H1 (cell line): ENCODE data around the gene TMCC3. TPM values are rescaled to one million over a fixed set of nuclear protein-coding genes. Genes with fewer than 3 reads are reported as not detected.

Experiments
- CTCF ChIA-PET: fragments of 300-600 bp; sonication (Branson Sonifier 250); formaldehyde crosslinking; loops from one replicate; lab custom pipeline; 2021; ENCODE audit not compliant: partially characterized antibody; lab: Charles Lee
- POLR2A ChIA-PET: fragments of 300-600 bp; sonication (Branson Sonifier 250); formaldehyde crosslinking; loops from one replicate; lab custom pipeline; 2021; ENCODE audit warnings: inconsistent platforms; ENCODE audit not compliant: partially characterized antibody; lab: Charles Lee
- DNase-seq, 2 experiments: peaks; one replicate each; pipeline versions ENCODE4 v3.0.0 to v3.0.0-alpha.2; 2010 to 2022; ENCODE audit warnings: low spot score in 2 of 2, low read depth in 1 of 2, mixed read lengths in 1 of 2
- FAIRE-seq: peaks from 2 replicates; lab custom pipeline; 2011; peaks lifted over from hg19 to GRCh38; lab: Jason Lieb, UNC
- H2AFZ ChIP-seq: 2 replicates; pipeline ENCODE4 v1.8.1; 2012; ENCODE audit warnings: low read length, inconsistent platforms
- H2AK5ac ChIP-seq: 2 replicates; pipeline ENCODE4 v1.6.1; 2013; ENCODE audit warnings: low read depth, low read length
- H2BK120ac ChIP-seq: replicated peaks from 2 replicates; pipeline ENCODE3; 2013; ENCODE audit warnings: low read depth, low read length, inconsistent platforms
- H2BK12ac ChIP-seq: 2 replicates; pipeline ENCODE4 v1.6.1; 2013; ENCODE audit warnings: low read depth, low read length
- H2BK15ac ChIP-seq: 2 replicates; pipeline ENCODE4 v1.6.1; 2013; ENCODE audit warnings: low read length
- H2BK20ac ChIP-seq: 2 replicates; pipeline ENCODE4 v1.6.1; 2013; ENCODE audit warnings: low read length
- H2BK5ac ChIP-seq: 2 replicates; pipeline ENCODE4 v1.6.1; 2013; ENCODE audit warnings: low read depth, low read length
- H3K14ac ChIP-seq: 2 replicates; pipeline ENCODE4 v1.6.1; 2013; ENCODE audit warnings: inconsistent platforms; ENCODE audit not compliant: insufficient read length
- H3K18ac ChIP-seq: 2 replicates; pipeline ENCODE4 v1.6.1; 2013; ENCODE audit warnings: low read length; ENCODE audit errors: extremely low read depth
- H3K23ac ChIP-seq: 2 replicates; pipeline ENCODE4 v1.6.1; 2013; ENCODE audit warnings: inconsistent platforms; ENCODE audit not compliant: insufficient read length
- H3K23me2 ChIP-seq: 2 replicates; pipeline ENCODE4 v1.6.1; 2013; ENCODE audit warnings: low read depth, low read length
- H3K27ac ChIP-seq: 2 replicates; pipeline ENCODE4 v1.6.1; 2011; ENCODE audit warnings: low read depth, low read length, inconsistent platforms
- H3K27me3 ChIP-seq, 4 experiments: replicated peaks in 1 of 4; 1 replicate in 1 of 4; 2 replicates in 3 of 4; pipeline versions ENCODE4 v1.6.1 to v1.8.1; 2011 to 2013; ENCODE audit warnings: low read length in 3 of 4, mild to moderate bottlenecking in 3 of 4, inconsistent platforms in 2 of 4, mixed read lengths in 2 of 4, moderate library complexity in 1 of 4; ENCODE audit not compliant: control insufficient read depth in 3 of 4, insufficient read depth in 3 of 4; ENCODE audit errors: extremely low read depth in 1 of 4
- H3K36me3 ChIP-seq, 4 experiments: 2 replicates each; pipeline versions ENCODE4 v1.6.1 to v1.8.1; 2011 to 2013; ENCODE audit warnings: mild to moderate bottlenecking in 4 of 4, low read length in 3 of 4, moderate library complexity in 2 of 4, control low read depth in 1 of 4, inconsistent platforms in 1 of 4; ENCODE audit not compliant: insufficient read depth in 4 of 4, control insufficient read depth in 2 of 4
- H3K4ac ChIP-seq: replicated peaks from 2 replicates; pipeline ENCODE3; 2013; ENCODE audit warnings: low read length, low read depth, mixed read lengths, inconsistent platforms; ENCODE audit not compliant: insufficient read length
- H3K4me1 ChIP-seq, 4 experiments: replicated peaks in 1 of 4; 1 replicate in 1 of 4; 2 replicates in 3 of 4; pipeline versions ENCODE4 v1.6.1 to v1.8.1; 2011 to 2013; ENCODE audit warnings: low read length in 3 of 4, inconsistent platforms in 2 of 4, mixed read lengths in 1 of 4; ENCODE audit not compliant: insufficient read depth in 4 of 4, control insufficient read depth in 3 of 4
- H3K4me2 ChIP-seq, 2 experiments: 2 replicates each; pipeline versions ENCODE4 v1.6.1 to v1.8.1; 2011 to 2013; ENCODE audit warnings: low read depth in 2 of 2, low read length in 2 of 2, control low read depth in 1 of 2, inconsistent platforms in 1 of 2, mild to moderate bottlenecking in 1 of 2; ENCODE audit not compliant: insufficient read depth in 1 of 2
- H3K4me3 ChIP-seq, 4 experiments: fragments of 200-600, 300-600 bp in 1 of 4; sonication (generic), shearing (Covaris generic), sonication (Bioruptor Twin) in 1 of 4; 2 replicates each; pipeline versions ENCODE4 v1.5.1 to v1.8.1; 2011 to 2016; ENCODE audit warnings: low read length in 4 of 4, low read depth in 3 of 4, control low read depth in 2 of 4, inconsistent platforms in 2 of 4, mild to moderate bottlenecking in 2 of 4, mixed read lengths in 1 of 4, moderate library complexity in 1 of 4; ENCODE audit not compliant: insufficient read depth in 2 of 4; ENCODE audit errors: extremely low read depth in 1 of 4
- H3K56ac ChIP-seq: replicated peaks from 2 replicates; pipeline ENCODE3; 2013; ENCODE audit warnings: low read depth, mild to moderate bottlenecking, mixed read lengths, low read length, inconsistent platforms; ENCODE audit not compliant: insufficient read length
- H3K79me1 ChIP-seq: 2 replicates; pipeline ENCODE4 v1.6.1; 2013; ENCODE audit warnings: low read depth, low read length, control low read depth
- H3K79me2 ChIP-seq, 2 experiments: 2 replicates each; pipeline versions ENCODE4 v1.6.1 to v1.8.1; 2012 to 2013; ENCODE audit warnings: low read length in 2 of 2, mild to moderate bottlenecking in 2 of 2, inconsistent platforms in 1 of 2; ENCODE audit not compliant: insufficient read depth in 2 of 2, control insufficient read depth in 1 of 2
- H3K9ac ChIP-seq, 4 experiments: replicated peaks in 1 of 4; 1 replicate in 1 of 4; 2 replicates in 3 of 4; pipeline versions ENCODE4 v1.6.1 to v1.8.1; 2011 to 2013; ENCODE audit warnings: low read depth in 3 of 4, low read length in 3 of 4, control low read depth in 2 of 4, mild to moderate bottlenecking in 2 of 4, moderate library complexity in 2 of 4, inconsistent platforms in 1 of 4; ENCODE audit errors: extremely low read depth in 1 of 4
- H3K9me3 ChIP-seq, 2 experiments: 2 replicates each; pipeline versions ENCODE4 v1.6.1 to v1.8.1; 2012 to 2013; ENCODE audit warnings: mild to moderate bottlenecking in 2 of 2, moderate library complexity in 2 of 2, control low read depth in 1 of 2, inconsistent platforms in 1 of 2, low read depth in 1 of 2, low read length in 1 of 2, mixed read lengths in 1 of 2; ENCODE audit not compliant: insufficient read depth in 2 of 2
- H4K20me1 ChIP-seq, 2 experiments: replicated peaks in 1 of 2; 2 replicates each; pipeline versions ENCODE3 to v1.8.1; 2011 to 2013; ENCODE audit warnings: inconsistent platforms in 2 of 2, low read length in 2 of 2, mild to moderate bottlenecking in 1 of 2; ENCODE audit not compliant: insufficient read depth in 2 of 2, control insufficient read depth in 1 of 2
- H4K5ac ChIP-seq: 2 replicates; pipeline ENCODE4 v1.6.1; 2013; ENCODE audit warnings: low read length, low read depth, mixed read lengths, inconsistent platforms; ENCODE audit not compliant: insufficient read length
- H4K8ac ChIP-seq: 2 replicates; pipeline ENCODE4 v1.8.0; 2013; ENCODE audit warnings: mild to moderate bottlenecking, moderate library complexity, low read length, inconsistent platforms; ENCODE audit not compliant: insufficient read depth; ENCODE audit errors: extremely low read depth
- H4K91ac ChIP-seq: replicated peaks from 2 replicates; pipeline ENCODE3; 2013; ENCODE audit warnings: low read length, mixed read lengths, inconsistent platforms; ENCODE audit not compliant: insufficient read length
- ATF2 ChIP-seq: IDR thresholded peaks from 2 replicates; pipeline ENCODE4 v1.6.1; 2012; ENCODE audit warnings: low read length, inconsistent platforms
- CBX8 ChIP-seq: fragments of 300-800, 300-1000 bp; sonication (generic); IDR thresholded peaks from 2 replicates; pipeline ENCODE4 v1.7.1; 2016; ENCODE audit warnings: low read depth, low read length, borderline replicate concordance
- EZH2 ChIP-seq: fragments of 200-600 bp; sonication (generic); IDR thresholded peaks from 2 replicates; pipeline ENCODE4 v1.7.1; 2012; ENCODE audit warnings: low read depth, mild to moderate bottlenecking, moderate library complexity, low read length, inconsistent platforms; ENCODE audit not compliant: severe bottlenecking
- PHF8 ChIP-seq: fragments of 200-600 bp; sonication (generic); conservative IDR thresholded peaks from 2 replicates; pipeline ENCODE4 v1.7.1; 2012; ENCODE audit warnings: low read depth, mild to moderate bottlenecking, inconsistent platforms, low read length, moderate library complexity
- POLR2A ChIP-seq, 2 experiments: IDR thresholded peaks; 1 replicate in 1 of 2; 2 replicates in 1 of 2; pipeline ENCODE4 v1.6.1; 2011; ENCODE audit warnings: low read depth in 2 of 2, low read length in 2 of 2, mild to moderate bottlenecking in 2 of 2; ENCODE audit errors: control extremely low read depth in 1 of 2
- TBP ChIP-seq: IDR thresholded peaks from 2 replicates; pipeline ENCODE4 v1.6.1; 2011; ENCODE audit warnings: low read depth, low read length, improper control_type of control experiment
- WGBS, 2 experiments: shearing (Covaris generic) in 1 of 2; methylation state at CpG; one replicate each; pipeline versions ENCODE4 v1.1.6 to v1.1.7; 2013 to 2015; ENCODE audit warnings: low lambda C conversion rate in 2 of 2, mixed read lengths in 2 of 2, inconsistent platforms in 1 of 2, low coverage in 1 of 2, missing lambda C conversion rate in 1 of 2; ENCODE audit not compliant: insufficient replicate concordance in 2 of 2, insufficient coverage in 1 of 2, insufficient read length in 1 of 2; ENCODE audit errors: extremely low coverage in 1 of 2, missing lambda C conversion rate in 1 of 2; 5-methylcytosine and 5-hydroxymethylcytosine counted together
- polyA plus RNA-seq, 7 experiments: library from polyadenylated mRNA; depleted of rRNA in 3 of 7; stranded (reverse) in 5 of 7; unstranded in 2 of 7; fragments of >200 nt in 5 of 7; fragments of 200-250 nt in 2 of 7; gene quantifications; 1 replicate in 5 of 7; 2 replicates in 1 of 7; 4 replicates in 1 of 7; pipeline versions ENCODE4 v1.2.1 to v1.2.3, GENCODE V29; 2011 to 2013; ENCODE audit warnings: missing spikeins in 2 of 7, mixed read lengths in 2 of 7
- total RNA-seq: library from RNA; stranded (reverse); fragmentation: NEBNext Ultra II Directional; extraction: Animal tissue kit (Norgen Biotek cat#: 25700); gene quantifications from 2 replicates; pipeline ENCODE4 v1.2.1, GENCODE V29; 2021

The TMCC3 gene
- total and polyA plus RNA-seq, 2 of the 8 experiments (the other 6 are each of a cell fraction or from before 2014, with no cell fraction given), result 1.7 to 4.1 TPM

GRCh38 chr12:94534774-94535509, 115.4 kb downstream of the TMCC3 start:
- Histone ChIP-seq H2AFZ (no peak overlapping the region), H3K4me3 (no peak overlapping the region), H3K56ac (no peak overlapping the region), H2BK15ac (0 out of 2 replicates have a peak overlapping the region, but pooled peaks have one; percentile 61), H3K79me2 (no peaks in the 10 kb centered on the region), H3K27ac (no peak overlapping the region), H3K9ac (no peak overlapping the region), H3K9me3 (no peaks in the 10 kb centered on the region), H3K18ac (no peak overlapping the region), H4K5ac (no peak overlapping the region), H3K4me2 (no peak overlapping the region), H3K4me1 (peaks cover 0 to 2% (median 0%) of the 10 kb centered on the region in 4 experiments; a peak in 2 of 7 replicates), H3K27me3 (no peaks in the 10 kb centered on the region), H4K8ac (no peak overlapping the region), H2BK5ac (no peak overlapping the region), H4K91ac (no peak overlapping the region), H2BK20ac (no peak overlapping the region), H4K20me1 (no peaks in the 10 kb centered on the region), H3K23me2 (no peaks in the 10 kb centered on the region), H3K36me3 (no peaks in the 10 kb centered on the region), H3K79me1 (no peaks in the 10 kb centered on the region), H3K4ac (no peak overlapping the region), H3K14ac (no peak overlapping the region), H2BK12ac (no peak overlapping the region), H3K23ac (no peak overlapping the region), H2BK120ac (no peak overlapping the region), H2AK5ac (no peak overlapping the region)
- POLR2A ChIA-PET, result interaction anchor here (0.8 to 0.9 kb wide), 2 partner anchors 245 to 395 kb away, joined by 3 read pairs; no protein-coding TSS in a partner anchor
- DNase-seq (no peak), FAIRE-seq (no peak)
- TF ChIP-seq PHF8, result no peak
- TF ChIP-seq CBX8, result no peak
- TF ChIP-seq EZH2, result no peak
- TF ChIP-seq ATF2, result no peak
- no peak for TF ChIP-seq POLR2A (IDR thresholded peaks at IDR 0.05; ENCODE audit: control extremely low read depth in 1 of 2, low read depth in 2 of 2, low read length in 2 of 2)
- TF ChIP-seq TBP, result no peak
- WGBS, 2 experiments, result 90% methylated on average over 14 of the region's 14 CpGs; no CpG with 5 or more reads in 1 of the 2 experiments
- CTCF ChIA-PET, result interaction anchor here (0.6 to 2.6 kb wide), 17 partner anchors 10 to 403 kb away, joined by 3 to 9 read pairs (median 4); no protein-coding TSS in a partner anchor
